Stomach (tissue), 4 donors: ENCODE results near the gene PGRMC2.

Experiments used
- EP300 ChIP-seq: sonication (generic); formaldehyde crosslinking; IDR thresholded peaks from one replicate; pipeline ENCODE4 v1.6.1; 2017; ENCODE audit warnings: antibody characterized with exemption
- POLR2A ChIP-seq, 4 donors: fragments of 450-650 bp; IDR thresholded peaks; one replicate each; pipeline ENCODE4 v1.6.1; 2016; ENCODE audit warnings: antibody characterized with exemption in 4 of 4, control low read depth in 2 of 4, mild to moderate bottlenecking in 1 of 4, moderate library complexity in 1 of 4
- POLR2AphosphoS5 ChIP-seq, 3 donors: sonication (generic); formaldehyde crosslinking; IDR thresholded peaks; one replicate each; pipeline ENCODE4 v1.6.1; 2016; ENCODE audit warnings: antibody characterized with exemption in 3 of 3
- TF ChIP-seq, protein P1 (sequence below), 7 experiments: fragments of 450-650 bp in 4 of 7; fragments of 200-600 bp in 3 of 7; sonication (generic) in 3 of 7; IDR thresholded peaks; one replicate each; pipeline ENCODE4 v1.5.1; 2016 to 2019; ENCODE audit warnings: antibody characterized with exemption in 7 of 7, control low read depth in 2 of 7, mild to moderate bottlenecking in 1 of 7

GRCh38 chr4:128303405-128303785 lies 15.8 kb upstream of the PGRMC2 start:
- TF ChIP-seq, protein P1, sequence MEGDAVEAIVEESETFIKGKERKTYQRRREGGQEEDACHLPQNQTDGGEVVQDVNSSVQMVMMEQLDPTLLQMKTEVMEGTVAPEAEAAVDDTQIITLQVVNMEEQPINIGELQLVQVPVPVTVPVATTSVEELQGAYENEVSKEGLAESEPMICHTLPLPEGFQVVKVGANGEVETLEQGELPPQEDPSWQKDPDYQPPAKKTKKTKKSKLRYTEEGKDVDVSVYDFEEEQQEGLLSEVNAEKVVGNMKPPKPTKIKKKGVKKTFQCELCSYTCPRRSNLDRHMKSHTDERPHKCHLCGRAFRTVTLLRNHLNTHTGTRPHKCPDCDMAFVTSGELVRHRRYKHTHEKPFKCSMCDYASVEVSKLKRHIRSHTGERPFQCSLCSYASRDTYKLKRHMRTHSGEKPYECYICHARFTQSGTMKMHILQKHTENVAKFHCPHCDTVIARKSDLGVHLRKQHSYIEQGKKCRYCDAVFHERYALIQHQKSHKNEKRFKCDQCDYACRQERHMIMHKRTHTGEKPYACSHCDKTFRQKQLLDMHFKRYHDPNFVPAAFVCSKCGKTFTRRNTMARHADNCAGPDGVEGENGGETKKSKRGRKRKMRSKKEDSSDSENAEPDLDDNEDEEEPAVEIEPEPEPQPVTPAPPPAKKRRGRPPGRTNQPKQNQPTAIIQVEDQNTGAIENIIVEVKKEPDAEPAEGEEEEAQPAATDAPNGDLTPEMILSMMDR (IDR thresholded peaks at IDR 0.05) = no peak
- TF ChIP-seq POLR2A (IDR thresholded peaks at IDR 0.05) (no peak), POLR2AphosphoS5 (IDR thresholded peaks at IDR 0.05) (no peak), EP300 (no peak)
